Activated CD4-positive, alpha-beta T cell treated with anti-CD3 and anti-CD28 coated beads, Interleukin-2, Interleukin-4, amounts not matched to agents 100 ng/mL and 50 ng/mL, durations not matched to agents 16 hours and 8 hours (primary cell): ENCODE results near the gene ZNF319.

Source experiments
- DNase-seq: peaks from one replicate; pipeline ENCODE4 v3.0.0-alpha.2; 2020; ENCODE audit warnings: low spot score

Gene ZNF319

DNA sequence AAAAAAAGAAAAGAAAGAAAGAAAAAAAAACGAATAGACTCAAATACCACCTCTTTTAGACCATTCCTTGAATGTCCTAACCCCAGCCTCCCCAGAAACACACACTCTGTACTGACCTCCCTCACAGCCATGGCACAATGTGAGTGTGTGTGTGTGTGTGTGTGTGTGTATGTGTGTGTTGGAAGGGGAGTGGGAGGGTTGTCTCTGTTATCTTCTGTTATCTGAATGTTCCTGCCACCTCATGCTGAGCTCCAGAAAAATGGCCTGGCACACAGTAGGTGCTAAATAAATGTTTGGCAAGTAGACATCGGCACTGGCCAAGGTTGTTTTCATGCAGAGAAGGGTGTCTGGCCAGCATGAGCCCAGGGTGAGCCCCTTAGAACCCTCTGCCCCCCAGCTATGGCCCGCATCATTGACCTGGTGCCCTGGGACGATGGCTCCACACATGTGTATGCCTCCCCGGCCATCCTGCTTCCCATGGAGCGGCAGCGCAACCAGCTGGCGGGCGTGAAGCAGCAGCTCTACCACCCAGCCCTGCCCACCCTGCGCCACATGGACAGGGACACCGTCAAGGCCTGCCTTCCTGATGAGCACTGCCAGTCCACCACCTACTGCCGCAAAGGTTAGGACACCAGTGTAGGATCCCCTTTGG, 22.9 kb downstream of the ZNF319 start:
- DNase-seq = no peak

- DNase-seq = no peak
Observed at GRCh38 chr16:57976331-57976796, 24.1 kb downstream of the ZNF319 start.

DNA sequence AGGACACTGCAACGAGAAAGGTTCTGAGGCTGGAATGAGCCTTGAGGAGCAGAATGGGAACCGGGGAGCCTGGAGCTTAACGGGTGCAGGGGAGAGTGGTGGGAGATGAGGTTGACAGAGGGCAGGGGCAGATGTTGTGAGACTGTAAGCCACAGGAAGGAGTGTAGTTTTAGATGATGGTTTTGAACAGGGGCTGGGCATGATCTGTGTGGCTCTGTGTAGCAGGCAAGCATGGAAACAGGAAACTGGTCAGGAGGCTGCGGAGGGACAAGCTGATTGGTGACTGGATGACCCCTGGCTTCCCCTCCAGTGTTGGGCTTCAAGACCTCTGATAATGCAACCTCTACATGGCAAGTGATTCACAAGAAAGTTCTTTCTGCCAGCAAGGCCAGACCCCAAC, 28.2 kb downstream of the ZNF319 start:
- DNase-seq = no peak

GRCh38 chr16:57971848-57972247, 28.6 kb downstream of the ZNF319 start:
- no peak for DNase-seq

DNA sequence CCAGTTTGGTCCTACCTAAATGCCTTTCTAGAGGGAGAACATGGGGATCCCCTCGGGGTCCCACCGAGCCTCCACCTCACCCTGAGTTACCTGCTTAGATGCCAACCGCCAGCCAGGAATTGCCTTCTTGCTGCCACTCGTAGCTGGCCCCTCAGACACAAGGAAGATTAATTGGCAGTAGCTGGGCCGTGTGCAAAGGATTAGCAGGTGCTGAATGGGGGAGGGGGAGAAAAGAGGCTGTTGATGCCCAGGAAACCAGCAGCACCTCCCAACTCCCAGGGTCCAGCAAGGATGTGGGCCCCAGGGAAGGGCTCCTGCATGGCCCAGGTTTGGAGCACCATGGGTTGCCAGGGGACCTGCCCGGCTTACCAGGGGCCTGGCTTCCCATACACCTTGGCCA, 29.5 kb downstream of the ZNF319 start, which contains the start of gene CNGB1:
CNGB1 (minus strand) TSS at position 159 of the 400 bp plus-strand sequence. CDS start 3,842 bp downstream, outside the sequence.
- DNase-seq = no peak

GRCh38 chr16:57970319-57970718, 30.2 kb downstream of the ZNF319 start:
- no peak for DNase-seq

- no peak for DNase-seq
Observed at GRCh38 chr16:57969451-57970123, 30.9 kb downstream of the ZNF319 start.

GRCh38 chr16:57967916-57968315, 32.6 kb downstream of the ZNF319 start:
- DNase-seq = no peak

DNA sequence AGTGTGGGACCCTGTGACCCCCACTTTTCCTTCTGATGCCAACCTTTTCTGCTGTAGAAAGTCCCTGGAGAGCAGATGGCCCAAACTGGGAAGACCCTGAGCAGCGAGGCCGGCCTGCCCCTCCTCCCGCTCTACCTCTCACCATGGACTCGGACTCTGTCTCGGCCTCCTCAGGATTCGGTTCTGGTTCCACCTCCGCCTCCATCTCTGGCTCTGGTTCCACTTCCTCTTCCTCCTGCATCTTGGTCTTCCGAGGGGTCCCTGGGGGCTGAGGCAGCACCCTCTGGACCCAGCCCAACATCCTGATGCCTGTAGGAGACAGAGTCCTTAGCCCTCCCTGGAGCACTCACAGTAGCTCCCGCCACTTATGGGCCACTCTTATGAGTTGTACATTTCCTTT, 33.5 kb downstream of the ZNF319 start:
- no peak for DNase-seq

DNA sequence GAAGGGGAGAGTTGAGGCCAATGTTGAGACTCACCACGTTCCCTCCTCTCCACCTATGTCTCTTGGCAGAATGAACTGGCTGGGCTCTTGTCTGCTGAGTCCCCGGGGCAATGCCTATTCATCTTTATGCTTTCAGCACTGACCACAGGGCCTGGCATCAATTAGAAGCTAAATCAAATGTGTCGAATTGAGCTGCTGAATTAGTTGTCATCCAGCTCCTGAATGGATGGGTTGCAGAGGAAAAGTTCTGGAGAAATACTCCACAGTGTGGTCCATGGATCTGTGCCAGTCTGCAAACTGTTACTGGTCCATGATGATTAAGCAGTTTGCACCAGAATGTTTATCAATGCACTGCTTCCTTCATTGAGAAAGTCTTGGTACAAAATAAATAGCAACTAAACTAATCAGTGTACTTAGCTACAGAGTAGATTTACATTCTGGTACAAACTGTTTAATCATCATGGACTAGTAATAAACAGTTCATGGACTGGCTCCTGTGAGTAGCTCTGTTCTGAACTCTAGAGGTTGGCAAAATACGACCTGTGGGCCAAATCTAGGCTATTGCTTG, 34.2 kb downstream of the ZNF319 start:
- no peak for DNase-seq

DNA sequence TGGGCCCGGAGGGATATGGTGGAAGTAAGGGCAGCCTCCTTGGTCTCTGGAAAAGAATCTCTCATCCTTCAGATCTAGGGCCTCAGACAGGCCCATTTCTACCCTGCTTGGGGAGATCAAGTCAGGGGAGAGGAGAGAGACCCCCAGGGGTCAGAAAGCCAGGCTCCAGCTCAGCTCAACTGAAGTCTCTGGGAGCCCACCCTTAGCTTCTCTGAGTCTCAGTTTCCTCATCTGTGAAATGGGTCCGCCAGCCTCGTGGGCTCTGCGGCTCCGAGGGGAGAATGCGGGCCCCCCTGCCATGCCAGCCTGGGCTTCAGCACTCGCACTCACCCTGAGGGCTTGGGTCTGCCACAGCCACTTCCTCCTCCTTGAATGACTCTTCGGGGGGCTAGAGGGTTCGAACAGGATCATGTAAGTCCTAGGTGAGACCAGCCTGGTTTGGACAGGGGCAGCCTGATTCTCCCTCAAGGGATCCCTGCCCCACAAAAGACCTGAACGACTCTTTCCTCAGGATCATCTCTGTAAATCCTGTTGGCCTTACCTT, 36.2 kb downstream of the ZNF319 start:
- DNase-seq = no peak

GRCh38 chr16:57962756-57963155, 37.7 kb downstream of the ZNF319 start:
- DNase-seq = no peak

DNA sequence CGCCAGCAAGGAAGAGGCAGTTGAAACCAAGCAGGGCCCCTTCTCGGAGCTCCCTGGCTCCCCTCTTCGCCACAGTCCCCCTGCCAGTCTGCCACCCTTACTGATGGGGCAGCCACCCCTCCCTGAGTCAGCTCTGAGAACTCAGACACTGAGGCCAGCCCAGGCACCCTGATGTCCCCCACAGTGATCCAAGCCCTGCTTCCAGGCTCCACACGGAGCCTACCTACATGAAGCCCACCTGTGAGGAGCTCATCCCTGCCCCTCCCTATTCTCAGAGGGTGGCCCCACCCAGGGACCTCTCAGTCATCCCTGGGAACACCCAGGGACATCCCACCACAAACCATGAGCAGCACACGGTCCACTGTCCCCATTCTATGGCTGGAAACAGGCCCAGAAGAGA, 38.4 kb downstream of the ZNF319 start:
- DNase-seq = no peak

GRCh38 chr16:57961538-57961937, 38.9 kb downstream of the ZNF319 start:
- DNase-seq = no peak

GRCh38 chr16:57960826-57961472, 39.5 kb downstream of the ZNF319 start:
- no peak for DNase-seq

DNA sequence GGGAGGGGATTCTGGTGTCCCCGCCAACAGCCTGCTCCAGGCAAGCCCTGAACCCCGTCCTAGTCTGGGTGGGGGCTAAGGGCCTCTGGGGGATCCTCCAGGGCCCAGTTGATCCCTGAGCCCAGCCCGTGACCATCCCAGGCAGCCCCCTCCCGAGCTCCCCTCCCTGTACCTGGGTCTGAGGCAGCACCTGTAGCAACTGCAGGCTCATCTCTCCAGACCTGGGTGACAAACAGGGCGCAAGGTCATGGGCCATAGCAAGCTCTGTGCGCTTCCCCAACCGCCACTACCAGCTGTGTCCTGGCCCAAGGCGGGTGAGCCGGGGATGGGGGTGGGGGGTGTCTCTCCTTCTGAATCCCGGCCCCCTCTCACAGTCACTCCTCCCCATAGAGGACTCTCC, 40.2 kb downstream of the ZNF319 start:
- DNase-seq = no peak

GRCh38 chr16:57959804-57960203, 40.7 kb downstream of the ZNF319 start:
- no peak for DNase-seq

- DNase-seq = no peak
Observed at GRCh38 chr16:57959121-57959520, 41.4 kb downstream of the ZNF319 start.

- no peak for DNase-seq
Observed at GRCh38 chr16:57958544-57958943, 41.9 kb downstream of the ZNF319 start.

DNA sequence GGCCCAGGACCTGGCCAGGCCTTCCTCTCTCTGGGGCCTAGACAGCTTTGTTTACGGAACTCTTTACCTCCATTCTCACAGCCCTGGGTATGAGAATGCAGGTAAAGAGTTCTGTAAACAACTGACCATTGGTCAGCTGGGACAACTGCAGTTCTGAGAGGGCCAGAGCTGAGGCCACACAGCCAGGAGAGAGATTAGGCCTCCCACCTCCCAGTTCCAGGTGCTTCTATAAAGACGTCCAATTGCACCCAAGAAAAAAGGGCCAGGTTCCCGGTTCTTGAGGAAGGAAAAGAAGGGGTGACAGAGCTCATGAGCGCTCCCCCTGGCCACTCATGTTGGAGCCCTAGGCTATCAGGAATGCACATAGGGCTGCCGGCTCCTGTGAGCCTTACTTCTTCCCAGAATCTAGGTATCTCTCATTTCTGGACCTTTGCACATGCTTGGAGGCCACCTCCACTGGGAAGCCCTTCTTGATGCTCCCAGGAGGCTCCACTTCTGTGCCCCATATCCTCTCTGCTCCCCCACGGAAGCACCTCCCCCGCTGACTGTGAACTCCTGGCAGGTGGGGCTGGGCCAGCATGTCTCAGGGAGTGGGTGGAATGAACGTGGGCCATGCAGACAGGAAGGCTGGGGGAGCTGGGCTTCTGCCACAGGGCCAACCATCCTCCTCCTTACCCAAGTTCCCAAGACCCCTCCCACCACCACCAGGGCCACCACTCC, 42.6 kb downstream of the ZNF319 start:
- DNase-seq = no peak

DNA sequence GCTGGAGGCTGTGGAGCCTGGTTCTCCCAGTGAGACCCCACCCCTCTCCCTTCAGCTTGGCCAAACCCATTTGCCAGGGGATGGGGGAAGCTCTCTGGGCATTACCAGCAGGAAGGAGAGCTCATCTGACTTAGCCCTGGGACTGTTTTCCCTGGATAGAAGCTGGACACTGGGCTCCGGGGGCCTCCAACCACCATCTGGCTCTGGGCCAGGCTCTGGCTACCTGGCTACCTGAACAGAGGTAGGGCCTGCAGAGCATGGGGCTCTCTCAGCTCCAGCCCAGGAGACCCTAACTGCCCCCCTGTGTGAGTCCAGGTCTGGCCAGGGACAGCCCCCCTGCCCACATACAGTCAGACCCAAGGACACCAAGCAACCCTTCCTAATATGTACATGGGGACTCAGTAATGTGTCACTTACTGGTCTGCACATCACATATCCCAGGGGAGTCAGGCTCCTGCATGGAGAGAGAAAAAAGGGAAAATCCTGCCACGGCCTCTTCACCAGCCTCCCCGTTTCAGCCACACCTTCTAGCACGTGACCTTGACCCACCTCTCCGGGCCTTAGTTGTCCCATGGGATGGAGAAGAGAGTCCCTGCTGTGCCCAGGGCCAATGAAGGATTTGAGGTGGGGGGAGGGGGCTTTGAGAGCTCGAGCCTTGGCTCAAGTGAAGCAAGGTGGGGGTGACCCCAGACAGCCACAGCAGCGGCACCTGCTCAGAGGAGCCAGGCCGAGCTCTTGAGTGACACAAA, 43.4 kb downstream of the ZNF319 start:
- no peak for DNase-seq
